GM23338 (cell line): ENCODE measurements around the gene ART1. TPM values are rescaled to one million over a fixed set of nuclear protein-coding genes. Genes with fewer than 3 reads are reported as not detected.

Experiments used
- ATAC-seq: fragments of 200-7000 bp; cut with Tn5 transposase; 3 replicates; pipeline ENCODE4 v1.9.1; 2020
- DNase-seq: peaks from one replicate; pipeline ENCODE4 v3.0.0-alpha.2; 2015; ENCODE audit warnings: low spot score
- H2AFZ ChIP-seq: fragments of 200-600 bp; sonication (generic); 2 replicates; pipeline ENCODE4 v1.8.0; 2016; ENCODE audit warnings: antibody characterized with exemption, mild to moderate bottlenecking, moderate library complexity
- H3F3A ChIP-seq: fragments of 200-600 bp; sonication (generic); replicated peaks from 2 replicates; pipeline ENCODE4 v1.8.0; 2017; ENCODE audit warnings: antibody characterized with exemption, mixed run types, low read depth
- H3K27ac ChIP-seq: fragments of 200-600 bp; sonication (generic); 2 replicates; pipeline ENCODE4 v1.6.1; 2016; ENCODE audit warnings: low read depth
- H3K27me3 ChIP-seq: fragments of 200-600 bp; sonication (generic); 2 replicates; pipeline ENCODE4 v1.8.0; 2016; ENCODE audit warnings: mild to moderate bottlenecking, mixed run types, moderate library complexity; ENCODE audit not compliant: insufficient read depth
- H3K36me3 ChIP-seq: fragments of 200-600 bp; sonication (generic); 2 replicates; pipeline ENCODE4 v1.8.0; 2016; ENCODE audit warnings: mild to moderate bottlenecking; ENCODE audit not compliant: insufficient read depth
- H3K4me1 ChIP-seq: fragments of 200-600 bp; sonication (generic); 2 replicates; pipeline ENCODE4 v1.8.0; 2016; ENCODE audit warnings: mild to moderate bottlenecking, moderate library complexity; ENCODE audit not compliant: insufficient read depth
- H3K4me2 ChIP-seq: fragments of 200-600 bp; sonication (generic); 2 replicates; pipeline ENCODE4 v1.7.1; 2017; ENCODE audit warnings: mixed run types
- H3K4me3 ChIP-seq: fragments of 200-600 bp; sonication (generic); 2 replicates; pipeline ENCODE4 v1.6.1; 2016; ENCODE audit warnings: mixed run types
- H3K79me2 ChIP-seq: fragments of 200-600 bp; sonication (generic); replicated peaks from 2 replicates; pipeline ENCODE4 v1.8.0; 2017; ENCODE audit warnings: mild to moderate bottlenecking; ENCODE audit not compliant: insufficient read depth
- H3K9me2 ChIP-seq: fragments of 200-600 bp; sonication (generic); 2 replicates; pipeline ENCODE4 v1.8.0; 2017; ENCODE audit not compliant: insufficient read depth
- H4K20me1 ChIP-seq: fragments of 200-600 bp; sonication (generic); replicated peaks from 2 replicates; pipeline ENCODE4 v1.8.0; 2017; ENCODE audit warnings: mild to moderate bottlenecking; ENCODE audit not compliant: insufficient read depth
- H3K27ac Mint-ChIP-seq: 2 replicates; pipeline ENCODE4 v1.8.0; 2020; ENCODE audit warnings: inconsistent platforms, mild to moderate bottlenecking, moderate library complexity, mixed read lengths
- H3K27me3 Mint-ChIP-seq: 3 replicates; pipeline ENCODE4 v1.8.0; 2022; ENCODE audit warnings: low read depth, mild to moderate bottlenecking, moderate library complexity, mixed read lengths, inconsistent platforms; ENCODE audit not compliant: insufficient read depth, poor library complexity
- H3K36me3 Mint-ChIP-seq: 3 replicates; pipeline ENCODE4 v1.8.0; 2021; ENCODE audit warnings: low read depth, mild to moderate bottlenecking, inconsistent platforms, moderate library complexity, mixed read lengths
- H3K4me1 Mint-ChIP-seq: 3 replicates; pipeline ENCODE4 v1.8.0; 2020; ENCODE audit warnings: mild to moderate bottlenecking, inconsistent platforms, mixed read lengths
- H3K4me3 Mint-ChIP-seq: 3 replicates; pipeline ENCODE4 v1.8.0; 2021; ENCODE audit warnings: moderate library complexity, mild to moderate bottlenecking, inconsistent platforms, mixed read lengths
- H3K9me3 Mint-ChIP-seq: 3 replicates; pipeline ENCODE4 v1.8.0; 2020; ENCODE audit warnings: moderate library complexity, mild to moderate bottlenecking, inconsistent platforms, mixed read lengths
- CREB1 ChIP-seq: fragments of 250-450 bp; sonication (Bioruptor Pico); IDR thresholded peaks from 2 replicates; pipeline ENCODE4 v1.5.0; 2020; ENCODE audit warnings: low read depth, mild to moderate bottlenecking, moderate library complexity
- EZH2 ChIP-seq: fragments of 200-600 bp; sonication (generic); IDR thresholded peaks from one replicate; pipeline ENCODE4 v1.8.0; 2017; ENCODE audit warnings: antibody characterized with exemption, mild to moderate bottlenecking, low read depth; ENCODE audit not compliant: unreplicated experiment
- EZH2phosphoT487 ChIP-seq: fragments of 200-600 bp; sonication (generic); IDR thresholded peaks from one replicate; pipeline ENCODE4 v1.8.1; 2018; ENCODE audit warnings: antibody characterized with exemption; ENCODE audit not compliant: unreplicated experiment
- JUNB ChIP-seq: IDR thresholded peaks from one replicate; pipeline ENCODE4 v1.6.1; 2016; ENCODE audit warnings: antibody characterized with exemption; ENCODE audit not compliant: unreplicated experiment
- ZNF114 ChIP-seq: fragments of 250-450 bp; sonication (Bioruptor Pico); IDR thresholded peaks from 2 replicates; pipeline ENCODE4 v1.5.0; 2020; ENCODE audit warnings: mild to moderate bottlenecking, moderate library complexity
- ZNF331 ChIP-seq: fragments of 250-450 bp; sonication (Bioruptor Pico); IDR thresholded peaks from 2 replicates; pipeline ENCODE4 v1.5.0; 2020; ENCODE audit warnings: low read depth, mild to moderate bottlenecking, moderate library complexity
- ZNF462 ChIP-seq: fragments of 250-450 bp; sonication (Bioruptor Pico); IDR thresholded peaks from 2 replicates; pipeline ENCODE4 v1.5.0; 2020; ENCODE audit warnings: mild to moderate bottlenecking, moderate library complexity
- polyA plus RNA-seq: library from polyadenylated mRNA; unstranded; fragments of >200 nt; fragmentation: Nextera tagmentation; extraction: Ambion mirVana; gene quantifications from 2 replicates; pipeline ENCODE4 v1.2.1, GENCODE V29; 2016
- total RNA-seq: library from RNA; depleted of rRNA; stranded (reverse); fragments of >200 nt; shearing (Covaris generic); gene quantifications from 2 replicates; pipeline ENCODE4 v1.2.3, GENCODE V29; 2014
- TF ChIP-seq, protein P1 (sequence below), 2 experiments: fragments of 200-600 bp in 1 of 2; sonication (generic) in 1 of 2; conservative IDR thresholded peaks; 2 replicates each; pipeline versions ENCODE4 v1.5.1 to v1.6.1; 2016 to 2017; ENCODE audit warnings: antibody characterized with exemption in 2 of 2, low read depth in 2 of 2, mild to moderate bottlenecking in 2 of 2, moderate library complexity in 1 of 2
- TF ChIP-seq, protein P2 (sequence below): IDR thresholded peaks from one replicate; pipeline ENCODE4 v1.6.1; 2018; ENCODE audit warnings: antibody characterized with exemption; ENCODE audit not compliant: unreplicated experiment

The ART1 gene
- total and polyA plus RNA-seq, 2 experiments from 2014 or later = not detected

DNA sequence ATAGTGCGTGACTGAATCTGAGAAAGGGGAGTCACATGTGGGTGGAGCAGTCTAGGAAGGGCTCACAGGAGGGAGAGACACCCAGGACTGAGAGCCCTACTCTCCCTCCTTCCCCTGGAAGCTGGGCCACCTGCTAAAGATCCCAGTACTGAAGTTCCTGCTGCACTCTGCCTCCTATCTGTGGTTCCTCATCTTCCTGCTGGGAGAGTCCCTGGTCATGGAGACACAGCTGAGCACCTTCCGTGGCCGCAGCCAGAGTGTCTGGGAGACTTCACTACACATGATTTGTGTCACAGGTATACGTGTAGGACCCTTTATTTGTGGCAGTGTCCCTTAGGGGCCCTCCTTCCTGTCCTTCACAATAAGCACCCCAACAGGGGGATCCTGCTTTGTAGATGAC, 22.4 kb upstream of the ART1 start (continued):
- TF ChIP-seq ZNF462 (CRISPR knock-in tag) (no peak), JUNB (no peak), EZH2 (no peak), CREB1 (CRISPR knock-in tag) (no peak), ZNF114 (CRISPR knock-in tag) (no peak), ZNF331 (CRISPR knock-in tag) (no peak)

GRCh38 chr11:3623121-3623520, 21.8 kb upstream of the ART1 start:
- DNase-seq (no peak), ATAC-seq (no peak)
- peaks cover 11% of the 10 kb centered on the region for H3K27me3 Mint-ChIP-seq
- Histone ChIP-seq H3K27ac (no peak overlapping the region), H3F3A (no peaks in the 10 kb centered on the region), H3K79me2 (no peaks in the 10 kb centered on the region), H4K20me1 (no peaks in the 10 kb centered on the region), H3K4me3 (no peak overlapping the region), H3K36me3 (no peaks in the 10 kb centered on the region), H3K4me1 (no peaks in the 10 kb centered on the region), H3K4me2 (no peak overlapping the region), H3K27me3 (no peaks in the 10 kb centered on the region), H2AFZ (no peak overlapping the region), H3K9me2 (0 out of 2 replicates have a peak, but pooled peaks cover 3% of the 10 kb centered on the region)
- H3K4me3 Mint-ChIP-seq = no peak overlapping the region
- peaks cover under 1% of the 10 kb centered on the region; the same call in 1 of the 3 replicates for H3K4me1 Mint-ChIP-seq
- no peaks in the 10 kb centered on the region for H3K36me3 Mint-ChIP-seq
- H3K9me3 Mint-ChIP-seq = no peaks in the 10 kb centered on the region
- H3K27ac Mint-ChIP-seq = no peak overlapping the region
- TF ChIP-seq EZH2phosphoT487 = no peak
- TF ChIP-seq, protein P1, sequence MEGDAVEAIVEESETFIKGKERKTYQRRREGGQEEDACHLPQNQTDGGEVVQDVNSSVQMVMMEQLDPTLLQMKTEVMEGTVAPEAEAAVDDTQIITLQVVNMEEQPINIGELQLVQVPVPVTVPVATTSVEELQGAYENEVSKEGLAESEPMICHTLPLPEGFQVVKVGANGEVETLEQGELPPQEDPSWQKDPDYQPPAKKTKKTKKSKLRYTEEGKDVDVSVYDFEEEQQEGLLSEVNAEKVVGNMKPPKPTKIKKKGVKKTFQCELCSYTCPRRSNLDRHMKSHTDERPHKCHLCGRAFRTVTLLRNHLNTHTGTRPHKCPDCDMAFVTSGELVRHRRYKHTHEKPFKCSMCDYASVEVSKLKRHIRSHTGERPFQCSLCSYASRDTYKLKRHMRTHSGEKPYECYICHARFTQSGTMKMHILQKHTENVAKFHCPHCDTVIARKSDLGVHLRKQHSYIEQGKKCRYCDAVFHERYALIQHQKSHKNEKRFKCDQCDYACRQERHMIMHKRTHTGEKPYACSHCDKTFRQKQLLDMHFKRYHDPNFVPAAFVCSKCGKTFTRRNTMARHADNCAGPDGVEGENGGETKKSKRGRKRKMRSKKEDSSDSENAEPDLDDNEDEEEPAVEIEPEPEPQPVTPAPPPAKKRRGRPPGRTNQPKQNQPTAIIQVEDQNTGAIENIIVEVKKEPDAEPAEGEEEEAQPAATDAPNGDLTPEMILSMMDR (conservative IDR thresholded peaks at IDR 0.05; ENCODE audit: low read depth in 2 of 2) = no peak
- TF ChIP-seq, protein P2, sequence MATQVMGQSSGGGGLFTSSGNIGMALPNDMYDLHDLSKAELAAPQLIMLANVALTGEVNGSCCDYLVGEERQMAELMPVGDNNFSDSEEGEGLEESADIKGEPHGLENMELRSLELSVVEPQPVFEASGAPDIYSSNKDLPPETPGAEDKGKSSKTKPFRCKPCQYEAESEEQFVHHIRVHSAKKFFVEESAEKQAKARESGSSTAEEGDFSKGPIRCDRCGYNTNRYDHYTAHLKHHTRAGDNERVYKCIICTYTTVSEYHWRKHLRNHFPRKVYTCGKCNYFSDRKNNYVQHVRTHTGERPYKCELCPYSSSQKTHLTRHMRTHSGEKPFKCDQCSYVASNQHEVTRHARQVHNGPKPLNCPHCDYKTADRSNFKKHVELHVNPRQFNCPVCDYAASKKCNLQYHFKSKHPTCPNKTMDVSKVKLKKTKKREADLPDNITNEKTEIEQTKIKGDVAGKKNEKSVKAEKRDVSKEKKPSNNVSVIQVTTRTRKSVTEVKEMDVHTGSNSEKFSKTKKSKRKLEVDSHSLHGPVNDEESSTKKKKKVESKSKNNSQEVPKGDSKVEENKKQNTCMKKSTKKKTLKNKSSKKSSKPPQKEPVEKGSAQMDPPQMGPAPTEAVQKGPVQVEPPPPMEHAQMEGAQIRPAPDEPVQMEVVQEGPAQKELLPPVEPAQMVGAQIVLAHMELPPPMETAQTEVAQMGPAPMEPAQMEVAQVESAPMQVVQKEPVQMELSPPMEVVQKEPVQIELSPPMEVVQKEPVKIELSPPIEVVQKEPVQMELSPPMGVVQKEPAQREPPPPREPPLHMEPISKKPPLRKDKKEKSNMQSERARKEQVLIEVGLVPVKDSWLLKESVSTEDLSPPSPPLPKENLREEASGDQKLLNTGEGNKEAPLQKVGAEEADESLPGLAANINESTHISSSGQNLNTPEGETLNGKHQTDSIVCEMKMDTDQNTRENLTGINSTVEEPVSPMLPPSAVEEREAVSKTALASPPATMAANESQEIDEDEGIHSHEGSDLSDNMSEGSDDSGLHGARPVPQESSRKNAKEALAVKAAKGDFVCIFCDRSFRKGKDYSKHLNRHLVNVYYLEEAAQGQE = no peak
